ENCODE measurements around the gene ODC1.
"Not testable (repeated sequence)": the region's sequence is repeated elsewhere in the genome, so short reads cannot be mapped to it uniquely, and the experiment has no call there.

Gene ODC1

GRCh38 chr2:10487741-10488104 lies 39.6 kb upstream of the ODC1 start:
- H3K27me3 ChIP-seq (ENCODE audit: control insufficient read depth in 1 of 2, insufficient read depth in 2 of 2, low read length in 2 of 2); H3K9me3 ChIP-seq (ENCODE audit: low read length); H3K9ac ChIP-seq (ENCODE audit: low read length); H3K36me3 ChIP-seq (ENCODE audit: insufficient read depth, low read length); H3K27ac ChIP-seq (ENCODE audit: low read depth, low read length); H3K4me1 ChIP-seq (ENCODE audit: insufficient read depth, low read length); H3K4me3 ChIP-seq (ENCODE audit: low read depth in 1 of 2, low read length in 2 of 2): not testable (repeated sequence)

GRCh38 chr2:10487081-10487740 lies 39.1 kb upstream of the ODC1 start:
- no peaks in the 10 kb centered on the region for H3K4me1 ChIP-seq (ENCODE audit: insufficient read depth, low read length)
- H3K9ac ChIP-seq (ENCODE audit: low read length): no peak overlapping the region
- H3K4me3 ChIP-seq (ENCODE audit: low read depth in 1 of 2, low read length in 2 of 2): no peak overlapping the region
- no peak overlapping the region for H3K27ac ChIP-seq (ENCODE audit: low read depth, low read length)
- H3K9me3 ChIP-seq (ENCODE audit: low read length): no peaks in the 10 kb centered on the region
- H3K27me3 ChIP-seq (ENCODE audit: control insufficient read depth in 1 of 2, insufficient read depth in 2 of 2, low read length in 2 of 2): no peaks in the 10 kb centered on the region
- no peaks in the 10 kb centered on the region for H3K36me3 ChIP-seq (ENCODE audit: insufficient read depth, low read length)

DNA sequence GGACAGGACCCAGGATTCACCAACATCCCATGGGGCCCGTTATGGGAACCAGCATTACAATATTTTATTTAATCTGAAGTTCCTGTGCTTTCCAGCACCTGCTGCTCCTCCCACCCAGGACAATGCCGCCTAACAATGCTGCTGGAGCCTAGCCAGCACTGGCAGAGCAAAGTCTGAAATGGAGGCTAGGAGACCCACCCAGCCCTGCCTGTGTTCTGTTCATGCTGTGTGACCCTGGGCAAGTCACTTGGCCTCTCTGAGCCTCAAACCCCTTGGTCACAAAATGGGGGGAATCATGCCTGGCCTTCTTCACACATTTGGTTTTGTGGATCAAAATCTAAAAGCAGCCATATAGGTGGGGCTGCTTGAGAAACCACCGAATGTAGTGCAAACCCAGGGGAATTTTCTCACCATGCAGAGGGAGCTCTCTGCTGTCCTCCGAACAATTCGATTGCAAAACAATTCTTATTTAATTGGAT lies 38.5 kb upstream of the ODC1 start:
- H3K4me3 ChIP-seq (ENCODE audit: low read depth in 1 of 2, low read length in 2 of 2): no peak overlapping the region
- no peak overlapping the region for H3K27ac ChIP-seq (ENCODE audit: low read depth, low read length)
- no peaks in the 10 kb centered on the region for H3K9me3 ChIP-seq (ENCODE audit: low read length)
- no peaks in the 10 kb centered on the region for H3K36me3 ChIP-seq (ENCODE audit: insufficient read depth, low read length)
- no peaks in the 10 kb centered on the region for H3K27me3 ChIP-seq (ENCODE audit: control insufficient read depth in 1 of 2, insufficient read depth in 2 of 2, low read length in 2 of 2)
- H3K4me1 ChIP-seq (ENCODE audit: insufficient read depth, low read length): no peaks in the 10 kb centered on the region
- no peak overlapping the region for H3K9ac ChIP-seq (ENCODE audit: low read length)

DNA sequence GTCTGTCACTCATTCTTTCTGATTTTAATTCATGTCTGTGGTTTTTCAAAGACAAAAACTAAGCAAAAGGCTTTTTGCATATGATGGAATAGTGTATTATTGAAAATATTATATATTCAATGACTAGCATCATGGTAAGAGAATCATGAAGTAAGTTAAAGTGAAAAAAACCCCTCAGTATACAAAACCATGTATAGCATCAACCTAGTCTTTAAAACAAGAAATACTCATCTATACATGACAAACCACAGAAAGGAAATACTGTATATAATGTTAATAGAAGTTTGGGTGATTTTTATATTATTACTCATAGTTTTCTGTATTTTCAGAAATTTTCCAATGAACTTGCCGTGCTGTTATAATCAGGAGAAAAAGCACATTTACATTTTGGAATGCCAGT lies 38.0 kb upstream of the ODC1 start:
- Histone ChIP-seq H3K4me1 (ENCODE audit: insufficient read depth, low read length) (no peaks in the 10 kb centered on the region), H3K9ac (ENCODE audit: low read length) (no peak overlapping the region), H3K27me3 (ENCODE audit: control insufficient read depth in 1 of 2, insufficient read depth in 2 of 2, low read length in 2 of 2) (no peaks in the 10 kb centered on the region), H3K27ac (ENCODE audit: low read depth, low read length) (no peak overlapping the region), H3K4me3 (ENCODE audit: low read depth in 1 of 2, low read length in 2 of 2) (no peak overlapping the region), H3K9me3 (ENCODE audit: low read length) (no peaks in the 10 kb centered on the region), H3K36me3 (ENCODE audit: insufficient read depth, low read length) (no peaks in the 10 kb centered on the region)

GRCh38 chr2:10482913-10483312 lies 34.8 kb upstream of the ODC1 start:
- no peaks in the 10 kb centered on the region for H3K27me3 ChIP-seq (ENCODE audit: control insufficient read depth in 1 of 2, insufficient read depth in 2 of 2, low read length in 2 of 2)
- H3K4me1 ChIP-seq (ENCODE audit: insufficient read depth, low read length): no peaks in the 10 kb centered on the region
- no peak overlapping the region for H3K4me3 ChIP-seq (ENCODE audit: low read depth in 1 of 2, low read length in 2 of 2)
- no peak overlapping the region for H3K9ac ChIP-seq (ENCODE audit: low read length)
- H3K27ac ChIP-seq (ENCODE audit: low read depth, low read length): no peak overlapping the region
- H3K9me3 ChIP-seq (ENCODE audit: low read length): no peaks in the 10 kb centered on the region
- H3K36me3 ChIP-seq (ENCODE audit: insufficient read depth, low read length): no peaks in the 10 kb centered on the region

GRCh38 chr2:10482460-10482859 lies 34.3 kb upstream of the ODC1 start:
- H3K27ac ChIP-seq (ENCODE audit: low read depth, low read length): no peak overlapping the region
- H3K4me1 ChIP-seq (ENCODE audit: insufficient read depth, low read length): no peaks in the 10 kb centered on the region

DNA sequence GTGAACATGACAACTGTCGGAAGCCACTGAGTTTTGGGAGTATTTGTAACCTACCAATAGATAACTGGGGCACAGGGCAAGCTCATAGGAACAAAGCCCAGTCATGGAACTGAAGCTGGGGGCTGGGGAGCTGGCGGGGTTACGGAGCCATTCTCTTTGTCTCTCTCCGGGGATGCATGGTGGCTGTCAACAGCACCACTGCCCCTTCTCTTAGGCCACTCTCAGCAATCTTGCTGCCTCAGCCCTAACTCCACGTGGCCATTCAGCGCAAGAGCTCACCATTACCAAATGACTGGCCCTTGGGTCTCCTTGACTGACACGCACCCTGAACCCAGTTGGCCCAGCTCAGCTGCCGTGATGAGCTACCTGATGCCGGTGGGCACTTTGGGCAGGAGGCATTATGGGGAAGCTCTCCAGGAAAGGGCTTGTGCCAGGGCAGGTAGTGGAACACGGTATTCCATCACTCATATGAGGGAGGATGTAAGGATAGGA lies 33.6 kb upstream of the ODC1 start:
- H3K9ac ChIP-seq (ENCODE audit: low read length): no peak overlapping the region
- H3K4me3 ChIP-seq (ENCODE audit: low read depth in 1 of 2, low read length in 2 of 2): no peak overlapping the region
- no peak overlapping the region for H3K27ac ChIP-seq (ENCODE audit: low read depth, low read length)
- H3K27me3 ChIP-seq (ENCODE audit: control insufficient read depth in 1 of 2, insufficient read depth in 2 of 2, low read length in 2 of 2): no peaks in the 10 kb centered on the region
- H3K4me1 ChIP-seq (ENCODE audit: insufficient read depth, low read length): no peaks in the 10 kb centered on the region
- H3K9me3 ChIP-seq (ENCODE audit: low read length): no peaks in the 10 kb centered on the region
- H3K36me3 ChIP-seq (ENCODE audit: insufficient read depth, low read length): no peaks in the 10 kb centered on the region

More at GRCh38 chr2:10482460-10482859, 34.3 kb upstream of the ODC1 start:
- Histone ChIP-seq H3K27me3 (ENCODE audit: control insufficient read depth in 1 of 2, insufficient read depth in 2 of 2, low read length in 2 of 2) (no peaks in the 10 kb centered on the region), H3K36me3 (ENCODE audit: insufficient read depth, low read length) (no peaks in the 10 kb centered on the region), H3K9ac (ENCODE audit: low read length) (no peak overlapping the region), H3K9me3 (ENCODE audit: low read length) (no peaks in the 10 kb centered on the region), H3K4me3 (ENCODE audit: low read depth in 1 of 2, low read length in 2 of 2) (no peak overlapping the region)

DNA sequence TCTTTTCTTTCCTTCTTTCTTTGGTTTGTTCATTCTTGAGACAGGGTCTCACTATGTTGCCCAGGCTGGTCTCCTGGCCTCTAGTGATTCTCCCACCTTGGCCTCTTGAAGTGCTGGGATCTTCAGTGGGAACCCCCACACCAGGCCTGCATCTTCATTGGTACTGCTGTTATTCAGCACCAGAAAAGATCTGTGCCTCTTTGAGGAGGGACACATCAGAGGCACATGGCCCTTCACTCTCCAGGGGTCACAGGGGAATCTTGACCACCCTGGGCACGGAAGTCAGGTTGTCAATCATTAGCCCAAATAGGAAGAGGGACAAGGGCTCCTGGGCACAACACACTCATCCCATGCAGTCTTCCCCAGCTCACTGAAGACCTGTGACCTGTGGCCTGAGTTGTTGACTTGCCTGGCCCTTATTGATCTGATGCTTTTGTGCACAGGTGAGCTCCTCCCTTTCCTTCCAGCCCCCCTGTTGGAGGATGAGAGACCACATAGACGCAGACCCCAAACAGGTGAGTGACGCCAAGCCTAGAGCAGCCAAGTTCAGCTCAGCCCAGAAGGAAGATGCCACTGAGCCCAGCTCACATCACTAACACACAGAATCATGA lies 33.0 kb upstream of the ODC1 start:
- H3K9ac ChIP-seq (ENCODE audit: low read length): no peak overlapping the region
- no peaks in the 10 kb centered on the region for H3K36me3 ChIP-seq (ENCODE audit: insufficient read depth, low read length)
- no peaks in the 10 kb centered on the region for H3K27me3 ChIP-seq (ENCODE audit: control insufficient read depth in 1 of 2, insufficient read depth in 2 of 2, low read length in 2 of 2)
- H3K4me3 ChIP-seq (ENCODE audit: low read depth in 1 of 2, low read length in 2 of 2): no peak overlapping the region
- H3K9me3 ChIP-seq (ENCODE audit: low read length): no peaks in the 10 kb centered on the region
- H3K27ac ChIP-seq (ENCODE audit: low read depth, low read length): no peak overlapping the region
- H3K4me1 ChIP-seq (ENCODE audit: insufficient read depth, low read length): no peaks in the 10 kb centered on the region

- Histone ChIP-seq H3K4me1 (ENCODE audit: insufficient read depth, low read length) (no peaks in the 10 kb centered on the region), H3K36me3 (ENCODE audit: insufficient read depth, low read length) (no peaks in the 10 kb centered on the region), H3K9me3 (ENCODE audit: low read length) (no peaks in the 10 kb centered on the region), H3K9ac (ENCODE audit: low read length) (no peak overlapping the region), H3K27ac (ENCODE audit: low read depth, low read length) (no peak overlapping the region), H3K27me3 (ENCODE audit: control insufficient read depth in 1 of 2, insufficient read depth in 2 of 2, low read length in 2 of 2) (no peaks in the 10 kb centered on the region), H3K4me3 (ENCODE audit: low read depth in 1 of 2, low read length in 2 of 2) (no peak overlapping the region)
Observed at GRCh38 chr2:10480359-10480949, 32.3 kb upstream of the ODC1 start.

- Histone ChIP-seq H3K9ac (ENCODE audit: low read length) (no peak overlapping the region), H3K36me3 (ENCODE audit: insufficient read depth, low read length) (no peaks in the 10 kb centered on the region), H3K27me3 (ENCODE audit: control insufficient read depth in 1 of 2, insufficient read depth in 2 of 2, low read length in 2 of 2) (no peaks in the 10 kb centered on the region), H3K4me3 (ENCODE audit: low read depth in 1 of 2, low read length in 2 of 2) (no peak overlapping the region), H3K27ac (ENCODE audit: low read depth, low read length) (no peak overlapping the region), H3K9me3 (ENCODE audit: low read length) (no peaks in the 10 kb centered on the region), H3K4me1 (ENCODE audit: insufficient read depth, low read length) (no peaks in the 10 kb centered on the region)
Observed at GRCh38 chr2:10478916-10479315, 30.8 kb upstream of the ODC1 start.

GRCh38 chr2:10478298-10478625 lies 30.1 kb upstream of the ODC1 start:
- H3K27me3 ChIP-seq (ENCODE audit: control insufficient read depth in 1 of 2, insufficient read depth in 2 of 2, low read length in 2 of 2): no peaks in the 10 kb centered on the region

More at GRCh38 chr2:10478298-10478625, 30.1 kb upstream of the ODC1 start:
- Histone ChIP-seq H3K9ac (ENCODE audit: low read length) (no peak overlapping the region), H3K27ac (ENCODE audit: low read depth, low read length) (no peak overlapping the region), H3K4me1 (ENCODE audit: insufficient read depth, low read length) (no peaks in the 10 kb centered on the region), H3K9me3 (ENCODE audit: low read length) (no peaks in the 10 kb centered on the region), H3K4me3 (ENCODE audit: low read depth in 1 of 2, low read length in 2 of 2) (no peak overlapping the region), H3K36me3 (ENCODE audit: insufficient read depth, low read length) (no peaks in the 10 kb centered on the region)
